GM12878 (cell line): ENCODE measurements around the gene SMARCE1. TPM values are rescaled to one million over a fixed set of nuclear protein-coding genes. Genes with fewer than 3 reads are reported as not detected.

Experiments used
- ATF3 ChIP-seq: IDR thresholded peaks from 2 replicates; pipeline ENCODE4 v1.6.1; 2011; ENCODE audit warnings: low read depth, mild to moderate bottlenecking, low read length, moderate library complexity, borderline replicate concordance; ENCODE audit errors: extremely low read depth
- CBFB ChIP-seq: IDR thresholded peaks from 2 replicates; pipeline ENCODE4 v1.6.1; 2016; ENCODE audit warnings: antibody characterized with exemption, low read depth
- CHD4 ChIP-seq: fragments of 200-600 bp; sonication (generic); IDR thresholded peaks from 2 replicates; pipeline ENCODE4 v1.6.1; 2016; ENCODE audit warnings: mild to moderate bottlenecking
- IRF4 ChIP-seq: IDR thresholded peaks from 2 replicates; pipeline ENCODE4 v1.6.1; 2011; ENCODE audit warnings: low read depth, low read length
- KLF5 ChIP-seq: fragments of 450-650 bp; IDR thresholded peaks from 2 replicates; pipeline ENCODE4 v1.6.1; 2014; ENCODE audit warnings: mild to moderate bottlenecking; ENCODE audit not compliant: partially characterized antibody
- MTA3 ChIP-seq: IDR thresholded peaks from 2 replicates; pipeline ENCODE4 v1.6.1; 2012; ENCODE audit warnings: low read length, inconsistent platforms, borderline replicate concordance
- MXI1 ChIP-seq: fragments of 150-350 bp; IDR thresholded peaks from 2 replicates; pipeline ENCODE4 v1.6.1; 2011; ENCODE audit warnings: low read depth, mild to moderate bottlenecking, inconsistent platforms, low read length, improper control_type of control experiment
- MYB ChIP-seq: fragments of 150-350 bp; IDR thresholded peaks from 2 replicates; pipeline ENCODE4 v1.6.1; 2014; ENCODE audit warnings: mild to moderate bottlenecking, low read depth, low read length, borderline replicate concordance
- NBN ChIP-seq: fragments of 450-650 bp; IDR thresholded peaks from 2 replicates; pipeline ENCODE4 v1.6.1; 2016
- NFIC ChIP-seq: IDR thresholded peaks from 2 replicates; pipeline ENCODE4 v1.6.1; 2012; ENCODE audit warnings: low read depth, mild to moderate bottlenecking, inconsistent platforms, low read length, moderate library complexity
- NFYA ChIP-seq: IDR thresholded peaks from 2 replicates; pipeline ENCODE4 v1.6.1; 2011; ENCODE audit warnings: low read depth, mild to moderate bottlenecking, low read length, improper control_type of control experiment, borderline replicate concordance
- NFYB ChIP-seq: IDR thresholded peaks from 2 replicates; pipeline ENCODE4 v1.6.1; 2011; ENCODE audit warnings: low read depth, mild to moderate bottlenecking, low read length, improper control_type of control experiment, moderate library complexity; ENCODE audit not compliant: insufficient read depth
- POLR2A ChIP-seq: IDR thresholded peaks from 2 replicates; pipeline ENCODE4 v1.6.1; 2011; ENCODE audit warnings: low read depth, mild to moderate bottlenecking, low read length
- RAD51 ChIP-seq: fragments of 450-650 bp; IDR thresholded peaks from 2 replicates; pipeline ENCODE4 v1.6.1; 2016; ENCODE audit warnings: moderate library complexity, mild to moderate bottlenecking, inconsistent platforms
- RBBP5 ChIP-seq: fragments of 200-600 bp; sonication (generic); conservative IDR thresholded peaks from 2 replicates; pipeline ENCODE4 v1.6.1; 2016
- SMAD1 ChIP-seq: fragments of 450-650 bp; IDR thresholded peaks from 2 replicates; pipeline ENCODE4 v1.6.1; 2018; ENCODE audit warnings: mild to moderate bottlenecking, low read depth; ENCODE audit not compliant: partially characterized antibody
- SMC3 ChIP-seq: IDR thresholded peaks from 2 replicates; pipeline ENCODE4 v1.6.1; 2011; ENCODE audit warnings: low read length, improper control_type of control experiment, borderline replicate concordance
- SPI1 ChIP-seq: IDR thresholded peaks from 2 replicates; pipeline ENCODE4 v1.6.1; 2011; ENCODE audit warnings: low read depth, mild to moderate bottlenecking, low read length, moderate library complexity, borderline replicate concordance; ENCODE audit not compliant: insufficient read depth
- SREBF1 ChIP-seq: IDR thresholded peaks from 2 replicates; pipeline ENCODE4 v1.6.1; 2012; ENCODE audit warnings: mild to moderate bottlenecking, low read length
- STAT1 ChIP-seq: fragments of 450-650 bp; conservative IDR thresholded peaks from 2 replicates; pipeline ENCODE4 v1.6.1; 2014; ENCODE audit warnings: antibody characterized with exemption, mild to moderate bottlenecking
- WRNIP1 ChIP-seq: IDR thresholded peaks from 2 replicates; pipeline ENCODE4 v1.6.1; 2011; ENCODE audit warnings: low read depth, low read length, improper control_type of control experiment, borderline replicate concordance
- ZNF207 ChIP-seq: fragments of 450-650 bp; IDR thresholded peaks from 2 replicates; pipeline ENCODE4 v1.6.1; 2014; ENCODE audit warnings: antibody characterized with exemption, mild to moderate bottlenecking, borderline replicate concordance
- ZNF384 ChIP-seq: IDR thresholded peaks from 2 replicates; pipeline ENCODE4 v1.6.1; 2012; ENCODE audit warnings: low read depth, mild to moderate bottlenecking, low read length, improper control_type of control experiment, borderline replicate concordance
- ZNF687 ChIP-seq: fragments of 450-650 bp; IDR thresholded peaks from 2 replicates; pipeline ENCODE4 v1.6.1; 2017; ENCODE audit warnings: mild to moderate bottlenecking, moderate library complexity
- polyA plus RNA-seq, 11 experiments: library from polyadenylated mRNA; depleted of rRNA in 4 of 11; unstranded in 6 of 11; stranded (reverse) in 5 of 11; fragments of >200 nt; fragmentation: Nextera tagmentation in 4 of 11; fragmentation: Illumina TruSeq in 1 of 11; extraction: Ambion mirVana in 4 of 11; extraction: Trizol in 1 of 11; gene quantifications; 1 replicate in 1 of 11; 2 replicates in 10 of 11; pipeline versions ENCODE4 v1.2.1 to v1.2.3, GENCODE V29; 2011 to 2016; ENCODE audit warnings: inconsistent platforms in 2 of 11, missing spikeins in 2 of 11, low read depth in 1 of 11
- total RNA-seq, 4 experiments: library from RNA; depleted of rRNA in 3 of 4; stranded (reverse); fragments of >200 nt in 3 of 4; fragmentation: Illumina TruSeq in 1 of 4; extraction: Trizol in 1 of 4; gene quantifications; 2 replicates each; pipeline versions ENCODE4 v1.2.1 to v1.2.3, GENCODE V29; 2013 to 2021
- TF ChIP-seq, protein P1 (sequence below): fragments of 450-650 bp; IDR thresholded peaks from 2 replicates; pipeline ENCODE4 v1.6.1; 2017; ENCODE audit warnings: mild to moderate bottlenecking

SMARCE1 gene
- total and polyA plus RNA-seq, 10 of the 15 experiments (the other 5 are each of a cell fraction or from before 2014, with no cell fraction given) = 87.9 to 191 (median 132) TPM

GRCh38 chr17:40577611-40578065 lies 70.0 kb downstream of the SMARCE1 start (continued):
- peak; percentile 94 for TF ChIP-seq ZNF687
- TF ChIP-seq MTA3 = peak; percentile 84; the same call in 1 of the 2 replicates
- TF ChIP-seq RBBP5 = no peak
- peak; percentile 83 for TF ChIP-seq NBN
- TF ChIP-seq, protein P1, sequence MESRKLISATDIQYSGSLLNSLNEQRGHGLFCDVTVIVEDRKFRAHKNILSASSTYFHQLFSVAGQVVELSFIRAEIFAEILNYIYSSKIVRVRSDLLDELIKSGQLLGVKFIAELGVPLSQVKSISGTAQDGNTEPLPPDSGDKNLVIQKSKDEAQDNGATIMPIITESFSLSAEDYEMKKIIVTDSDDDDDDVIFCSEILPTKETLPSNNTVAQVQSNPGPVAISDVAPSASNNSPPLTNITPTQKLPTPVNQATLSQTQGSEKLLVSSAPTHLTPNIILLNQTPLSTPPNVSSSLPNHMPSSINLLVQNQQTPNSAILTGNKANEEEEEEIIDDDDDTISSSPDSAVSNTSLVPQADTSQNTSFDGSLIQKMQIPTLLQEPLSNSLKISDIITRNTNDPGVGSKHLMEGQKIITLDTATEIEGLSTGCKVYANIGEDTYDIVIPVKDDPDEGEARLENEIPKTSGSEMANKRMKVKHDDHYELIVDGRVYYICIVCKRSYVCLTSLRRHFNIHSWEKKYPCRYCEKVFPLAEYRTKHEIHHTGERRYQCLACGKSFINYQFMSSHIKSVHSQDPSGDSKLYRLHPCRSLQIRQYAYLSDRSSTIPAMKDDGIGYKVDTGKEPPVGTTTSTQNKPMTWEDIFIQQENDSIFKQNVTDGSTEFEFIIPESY = no peak
- TF ChIP-seq NFIC = peak; percentile 92
- no peak for TF ChIP-seq NFYA
- peak; percentile 63; the same call in 1 of the 2 replicates for TF ChIP-seq ZNF207
- TF ChIP-seq SMAD1 = peak; percentile 60
- no peak for TF ChIP-seq POLR2A
- no peak for TF ChIP-seq CHD4
- no peak for TF ChIP-seq ATF3
- TF ChIP-seq SMC3 = no peak
- TF ChIP-seq MYB = no peak
- peak; percentile 59; the same call in 1 of the 2 replicates for TF ChIP-seq CBFB
- TF ChIP-seq WRNIP1 = no peak
- no peak for TF ChIP-seq RAD51
- peak; percentile 56; the same call in 1 of the 2 replicates for TF ChIP-seq SREBF1
- no peak for TF ChIP-seq KLF5
- TF ChIP-seq SPI1 = peak; percentile 27; the same call in 1 of the 2 replicates
- TF ChIP-seq NFYB = no peak
- TF ChIP-seq ZNF384 = no peak
- peak; percentile 62; the same call in 1 of the 2 replicates for TF ChIP-seq MXI1
- TF ChIP-seq STAT1 = no peak
- peak; percentile 94 for TF ChIP-seq IRF4
